ENCODE results near the gene DDIAS. TPM values are rescaled to one million over a fixed set of nuclear protein-coding genes. Genes with fewer than 3 reads are reported as not detected.
"Not testable (repeated sequence)": the region's sequence is repeated elsewhere in the genome, so short reads cannot be mapped to it uniquely, and the experiment has no call there.

DDIAS gene
- total RNA-seq, 4 donors from 2014 or later = 0.59 to 6.2 (median 2.2) TPM; not detected in 1

- Histone ChIP-seq H3K36me3 (no peaks in the 10 kb centered on the region), H3K4me1 (no peaks in the 10 kb centered on the region), H3K27me3 (no peaks in the 10 kb centered on the region), H3K27ac (no peak overlapping the region), H3K9me3 (no peaks in the 10 kb centered on the region), H3K4me3 (no peak overlapping the region)
- no peak for DNase-seq
- peak; percentile 43 to 72 (median 55) for TF ChIP-seq CTCF (IDR thresholded peaks at IDR 0.05)
- no peak for TF ChIP-seq POLR2A (IDR thresholded peaks at IDR 0.05)
- intact Hi-C loops (cut with DNase I; ENCODE audit: low total_unique reads) = loop anchor here (10.0 kb wide), 1 partner anchor 289 kb away; the partner anchor contains the start of gene ANKRD42
Measured at GRCh38 chr11:82906236-82906635, 4.7 kb downstream of the DDIAS start.

- no peak for DNase-seq
- no peak overlapping the region for H3K4me3 ChIP-seq
- intact Hi-C loops (cut with DNase I; ENCODE audit: low total_unique reads) = loop anchor here (10.0 kb wide), 1 partner anchor 288 kb away; the partner anchor contains the start of gene ANKRD42
- H3K27ac ChIP-seq = no peak overlapping the region
- no peaks in the 10 kb centered on the region for H3K27me3 ChIP-seq
- no peaks in the 10 kb centered on the region for H3K9me3 ChIP-seq
- TF ChIP-seq POLR2A (IDR thresholded peaks at IDR 0.05) (no peak), CTCF (IDR thresholded peaks at IDR 0.05) (no peak)
- H3K36me3 ChIP-seq = no peaks in the 10 kb centered on the region
- H3K4me1 ChIP-seq = no peaks in the 10 kb centered on the region
Measured at GRCh38 chr11:82906931-82907330, 5.4 kb downstream of the DDIAS start.

GRCh38 chr11:82907371-82907770 is 5.8 kb downstream of the DDIAS start:
- no peaks in the 10 kb centered on the region for H3K27me3 ChIP-seq
- H3K36me3 ChIP-seq = no peaks in the 10 kb centered on the region
- TF ChIP-seq CTCF (IDR thresholded peaks at IDR 0.05) = no peak
- TF ChIP-seq POLR2A (IDR thresholded peaks at IDR 0.05) = no peak
- H3K4me3 ChIP-seq = no peak overlapping the region
- H3K4me1 ChIP-seq = no peaks in the 10 kb centered on the region
- H3K9me3 ChIP-seq = no peaks in the 10 kb centered on the region
- no peak overlapping the region for H3K27ac ChIP-seq
- intact Hi-C loops (cut with DNase I; ENCODE audit: low total_unique reads) = loop anchor here (10.0 kb wide), 1 partner anchor 287 kb away; the partner anchor contains the start of gene ANKRD42
- no peak for DNase-seq

DNA sequence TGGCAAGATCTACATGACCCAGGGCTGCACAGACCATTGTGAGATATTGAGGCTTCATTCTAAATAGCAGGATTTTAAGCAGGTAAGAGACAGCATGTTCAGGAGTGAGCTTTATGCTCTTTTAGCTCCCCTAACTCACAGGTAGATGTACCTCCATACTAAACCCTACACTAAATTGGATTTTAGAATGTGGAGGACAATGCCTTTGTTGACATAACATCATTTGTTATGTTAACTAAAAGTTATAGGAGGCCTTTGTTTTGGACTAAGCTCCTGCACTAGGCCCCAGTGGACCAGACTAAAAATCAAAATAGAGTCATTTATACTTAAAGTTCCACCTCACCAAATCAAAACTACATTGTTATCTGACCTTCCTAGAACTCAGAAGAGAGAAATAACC is 6.8 kb downstream of the DDIAS start:
- Histone ChIP-seq H3K4me1 (no peaks in the 10 kb centered on the region), H3K27ac (no peak overlapping the region), H3K4me3 (no peak overlapping the region), H3K9me3 (no peaks in the 10 kb centered on the region), H3K27me3 (no peaks in the 10 kb centered on the region), H3K36me3 (no peaks in the 10 kb centered on the region)
- TF ChIP-seq POLR2A (IDR thresholded peaks at IDR 0.05) = no peak
- TF ChIP-seq CTCF (IDR thresholded peaks at IDR 0.05) = no peak
- intact Hi-C loops (cut with DNase I; ENCODE audit: low total_unique reads) = loop anchor here (10.0 kb wide), 1 partner anchor 286 kb away; the partner anchor contains the start of gene ANKRD42
- DNase-seq = no peak

- Histone ChIP-seq H3K4me1 (no peaks in the 10 kb centered on the region), H3K27ac (no peak overlapping the region), H3K36me3 (no peaks in the 10 kb centered on the region), H3K27me3 (no peaks in the 10 kb centered on the region), H3K4me3 (no peak overlapping the region), H3K9me3 (no peaks in the 10 kb centered on the region)
- intact Hi-C loops (cut with DNase I; ENCODE audit: low total_unique reads) = loop anchor here (10.0 kb wide), 1 partner anchor 286 kb away; the partner anchor contains the start of gene ANKRD42
- no peak for DNase-seq
- TF ChIP-seq POLR2A (IDR thresholded peaks at IDR 0.05) = no peak
- TF ChIP-seq CTCF (IDR thresholded peaks at IDR 0.05) = no peak
Measured at GRCh38 chr11:82909015-82909640, 7.6 kb downstream of the DDIAS start.

DNA sequence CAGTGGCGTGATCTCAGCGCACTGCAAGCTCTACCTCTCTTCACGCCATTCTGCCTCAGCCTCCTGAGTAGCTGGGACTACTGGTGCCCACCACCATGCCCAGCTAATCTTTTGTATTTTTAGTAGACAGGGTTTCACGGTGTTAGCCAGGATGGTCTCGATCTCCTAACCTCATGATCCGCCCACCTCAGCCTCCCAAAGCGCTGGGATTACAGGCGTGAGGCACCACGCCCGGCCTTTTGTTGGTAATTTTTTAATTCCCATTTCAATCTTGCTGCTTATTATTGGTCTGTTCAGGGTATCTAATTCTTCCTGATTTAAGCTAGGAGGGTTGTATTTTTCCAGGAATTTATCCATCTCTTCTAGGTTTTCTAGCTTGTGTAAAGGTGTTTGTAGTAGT is 18.2 kb downstream of the DDIAS start:
- H3K4me1 ChIP-seq; H3K36me3 ChIP-seq; H3K4me3 ChIP-seq; H3K27ac ChIP-seq; H3K9me3 ChIP-seq; H3K27me3 ChIP-seq; intact Hi-C loops (cut with DNase I; ENCODE audit: low total_unique reads); DNase-seq: not testable (repeated sequence)

DNA sequence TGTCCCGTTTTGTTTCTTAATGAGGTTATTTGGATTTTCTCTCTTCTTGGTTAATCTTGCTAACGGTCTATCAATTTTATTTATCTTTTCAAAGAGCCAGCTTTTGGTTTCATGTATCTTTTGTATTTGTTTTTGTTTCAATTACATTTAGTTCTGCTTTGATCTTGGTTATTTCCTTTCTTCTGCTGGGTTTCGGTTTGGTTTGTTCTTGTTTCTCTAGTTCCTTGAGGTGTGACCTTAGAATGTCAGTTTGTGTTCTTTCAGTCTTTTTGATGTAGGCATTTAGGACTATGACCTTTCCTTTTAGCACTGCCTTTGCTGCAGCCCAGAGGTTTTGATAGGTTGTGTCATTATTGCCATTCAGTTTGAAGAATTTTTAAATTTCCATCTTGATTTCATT is 18.7 kb downstream of the DDIAS start:
- H3K27ac ChIP-seq; H3K4me3 ChIP-seq; H3K36me3 ChIP-seq; intact Hi-C loops (cut with DNase I; ENCODE audit: low total_unique reads); H3K27me3 ChIP-seq; DNase-seq; H3K9me3 ChIP-seq; H3K4me1 ChIP-seq: not testable (repeated sequence)

All from uterus (tissue), 4 donors.